Astrocyte (in vitro differentiated cells and primary cell): Measurements from ENCODE around the gene SMOC2.

Source experiments
- CTCF ChIP-seq: IDR thresholded peaks from 2 replicates; pipeline ENCODE4 v1.5.1; 2011; ENCODE audit warnings: low read depth, mild to moderate bottlenecking, inconsistent platforms, low read length, moderate library complexity; ENCODE audit not compliant: insufficient read depth
- EZH2 ChIP-seq: IDR thresholded peaks from 2 replicates; pipeline ENCODE4 v1.6.1; 2012; ENCODE audit warnings: mild to moderate bottlenecking, low read length, inconsistent platforms; ENCODE audit not compliant: insufficient read depth

DNA sequence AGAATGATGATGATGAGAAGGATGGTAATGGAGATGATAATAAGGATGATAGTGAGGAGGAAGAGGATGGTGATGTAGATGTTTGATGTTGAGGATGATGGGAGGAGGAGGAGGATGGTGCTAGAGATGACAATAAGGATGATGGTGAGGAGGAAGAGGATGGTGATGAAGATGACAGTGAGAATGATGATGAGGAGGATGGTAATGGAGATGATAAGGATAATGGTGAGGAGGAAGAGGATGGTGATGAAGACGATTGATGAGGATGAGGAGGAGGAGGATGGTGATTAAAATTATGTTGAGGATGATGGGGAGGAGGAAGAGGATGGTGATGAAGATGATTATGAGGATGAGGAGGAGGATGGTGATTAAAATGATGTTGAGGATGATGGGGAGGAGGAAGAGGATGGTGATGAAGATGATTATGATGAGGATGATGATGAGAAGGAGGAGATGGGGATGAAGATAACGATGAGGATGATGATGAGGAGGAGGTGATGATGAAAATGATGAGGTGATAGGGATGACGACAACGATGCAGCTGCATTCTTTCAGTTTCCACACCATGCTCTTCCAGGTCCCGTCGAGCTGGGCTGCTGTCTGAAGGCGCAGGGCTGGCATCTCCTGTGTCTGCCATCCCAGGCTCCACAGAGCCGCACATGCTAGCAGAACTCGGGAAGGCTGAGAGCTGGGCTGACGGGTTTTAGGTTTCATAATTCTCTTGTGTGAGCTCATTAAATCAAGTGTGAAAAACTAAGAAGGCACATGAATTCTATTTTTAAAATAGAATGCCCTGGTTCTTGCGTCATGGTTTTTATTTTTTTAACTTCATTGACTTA, 274.9 kb downstream of the SMOC2 start:
- TF ChIP-seq CTCF (no peak), EZH2 (no peak)
